GM18502 (cell line): ENCODE measurements around the gene CZIB.

Experiments used
- ATAC-seq: cut with Tn5 transposase; IDR thresholded peaks from one replicate; pipeline ENCODE4 v1.9.1; 2021; ENCODE audit warnings: mild to moderate bottlenecking; ENCODE audit not compliant: unreplicated experiment, poor library complexity

CZIB gene

GRCh38 chr1:53220171-53220961 is at the start of gene CZIB:
TSS of gene CZIB (minus strand) at chr1:53220634. CDS start at chr1:53220575, 59 bp downstream.
- ATAC-seq = peak; percentile 95

- no peak for ATAC-seq
These were observed 49.7 kb upstream of the CZIB start for GRCh38 chr1:53270107-53270506.

GRCh38 chr1:53267761-53268160 is 47.3 kb upstream of the CZIB start:
- no peak for ATAC-seq

- no peak for ATAC-seq
These were observed 45.6 kb upstream of the CZIB start for GRCh38 chr1:53266038-53266437.

GRCh38 chr1:53265581-53265980 is 45.1 kb upstream of the CZIB start:
- ATAC-seq = no peak

GRCh38 chr1:53264048-53264447 is 43.6 kb upstream of the CZIB start:
- ATAC-seq = no peak

- ATAC-seq = no peak
These were observed 41.6 kb upstream of the CZIB start for GRCh38 chr1:53262000-53262399.

GRCh38 chr1:53260631-53261247 is 40.3 kb upstream of the CZIB start:
- ATAC-seq = no peak

- no peak for ATAC-seq
These were observed 39.5 kb upstream of the CZIB start for GRCh38 chr1:53259932-53260331.

- no peak for ATAC-seq
These were observed 37.8 kb upstream of the CZIB start for GRCh38 chr1:53258216-53258615.

- ATAC-seq = no peak
These were observed 37.1 kb upstream of the CZIB start for GRCh38 chr1:53257454-53258081.

- no peak for ATAC-seq
These were observed 36.3 kb upstream of the CZIB start for GRCh38 chr1:53256511-53257453.

- ATAC-seq = no peak
These were observed 34.6 kb upstream of the CZIB start for GRCh38 chr1:53255031-53255430.

- no peak for ATAC-seq
These were observed 33.7 kb upstream of the CZIB start for GRCh38 chr1:53254011-53254640.

GRCh38 chr1:53250325-53250724 is 29.9 kb upstream of the CZIB start:
- ATAC-seq = no peak

- no peak for ATAC-seq
These were observed 29.3 kb upstream of the CZIB start for GRCh38 chr1:53249706-53250105.

- no peak for ATAC-seq
These were observed 26.1 kb upstream of the CZIB start for GRCh38 chr1:53246261-53247134.

- ATAC-seq = no peak
These were observed 23.7 kb upstream of the CZIB start for GRCh38 chr1:53244141-53244540.

GRCh38 chr1:53242381-53242780 is 21.9 kb upstream of the CZIB start:
- ATAC-seq = no peak
